Activated naive CD4-positive, alpha-beta T cell treated with anti-CD3 and anti-CD28 coated beads, Interleukin-2, amount 10 ng/mL, durations not matched to agents 7 days and 5 days (primary cell): Measurements from ENCODE around the gene CLEC1A.

Experiments used
- CTCF ChIA-PET: fragments of 350-600 bp; sonication (Branson Sonifier 250); formaldehyde crosslinking; loops from one replicate; lab custom pipeline; 2021; ENCODE audit warnings: antibody characterized with exemption; lab: Charles Lee
- DNase-seq: peaks from one replicate; pipeline ENCODE4 v3.0.0-alpha.2; 2020
- H3K27ac Mint-ChIP-seq: one replicate; pipeline ENCODE4 v1.8.0; 2021; ENCODE audit warnings: mild to moderate bottlenecking, moderate library complexity, mixed read lengths
- H3K27me3 Mint-ChIP-seq: one replicate; pipeline ENCODE4 v1.8.0; 2021; ENCODE audit warnings: mild to moderate bottlenecking, mixed read lengths
- H3K36me3 Mint-ChIP-seq: one replicate; pipeline ENCODE4 v1.8.0; 2021; ENCODE audit warnings: mixed read lengths
- H3K4me1 Mint-ChIP-seq: one replicate; pipeline ENCODE4 v1.8.0; 2021; ENCODE audit warnings: mixed read lengths
- H3K4me3 Mint-ChIP-seq: one replicate; pipeline ENCODE4 v1.8.0; 2021; ENCODE audit warnings: mild to moderate bottlenecking, moderate library complexity, mixed read lengths
- H3K9me3 Mint-ChIP-seq: one replicate; pipeline ENCODE4 v1.8.0; 2021; ENCODE audit warnings: mixed read lengths

The CLEC1A gene

GRCh38 chr12:10088031-10088430 lies 10.8 kb downstream of the CLEC1A start:
- no peak for DNase-seq
- peaks cover 6% of the 10 kb centered on the region for H3K9me3 Mint-ChIP-seq
- H3K4me1 Mint-ChIP-seq: no peaks in the 10 kb centered on the region
- CTCF ChIA-PET: no interaction called here
- no peaks in the 10 kb centered on the region for H3K36me3 Mint-ChIP-seq
- peaks cover 6% of the 10 kb centered on the region for H3K27me3 Mint-ChIP-seq
- no peak overlapping the region for H3K4me3 Mint-ChIP-seq
- H3K27ac Mint-ChIP-seq: no peak overlapping the region

- H3K27ac Mint-ChIP-seq: no peak overlapping the region
- CTCF ChIA-PET: no interaction called here
- peaks cover 6% of the 10 kb centered on the region for H3K9me3 Mint-ChIP-seq
- H3K4me3 Mint-ChIP-seq: no peak overlapping the region
- DNase-seq: no peak
- H3K27me3 Mint-ChIP-seq: peaks cover 6% of the 10 kb centered on the region
- H3K36me3 Mint-ChIP-seq: no peaks in the 10 kb centered on the region
- H3K4me1 Mint-ChIP-seq: no peaks in the 10 kb centered on the region
Measured at GRCh38 chr12:10086387-10086786, 12.4 kb downstream of the CLEC1A start.

- Mint-ChIP-seq H3K27me3 (peaks cover 6% of the 10 kb centered on the region), H3K4me3 (no peak overlapping the region), H3K9me3 (peaks cover 6% of the 10 kb centered on the region), H3K4me1 (no peaks in the 10 kb centered on the region), H3K36me3 (no peaks in the 10 kb centered on the region), H3K27ac (no peak overlapping the region)
- CTCF ChIA-PET: no interaction called here
- no peak for DNase-seq
Measured at GRCh38 chr12:10084733-10085132, 14.1 kb downstream of the CLEC1A start.

- Mint-ChIP-seq H3K27me3 (no peaks in the 10 kb centered on the region), H3K9me3 (peaks cover 6% of the 10 kb centered on the region), H3K27ac (no peak overlapping the region), H3K36me3 (no peaks in the 10 kb centered on the region), H3K4me3 (no peak overlapping the region), H3K4me1 (no peaks in the 10 kb centered on the region)
- no peak for DNase-seq
- CTCF ChIA-PET: no interaction called here
Measured at GRCh38 chr12:10082117-10082874, 16.5 kb downstream of the CLEC1A start.

GRCh38 chr12:10075451-10075850 lies 23.3 kb downstream of the CLEC1A start:
- Mint-ChIP-seq H3K9me3 (no peaks in the 10 kb centered on the region), H3K27me3 (peaks cover 3% of the 10 kb centered on the region), H3K36me3 (no peaks in the 10 kb centered on the region), H3K27ac (no peak overlapping the region), H3K4me1 (no peaks in the 10 kb centered on the region), H3K4me3 (no peak overlapping the region)
- no peak for DNase-seq
- CTCF ChIA-PET: no interaction called here

GRCh38 chr12:10073261-10073660 lies 25.5 kb downstream of the CLEC1A start:
- CTCF ChIA-PET: no interaction called here
- Mint-ChIP-seq H3K27ac (no peak overlapping the region), H3K36me3 (no peaks in the 10 kb centered on the region), H3K9me3 (no peaks in the 10 kb centered on the region), H3K27me3 (peaks cover 8% of the 10 kb centered on the region), H3K4me1 (no peaks in the 10 kb centered on the region), H3K4me3 (no peak overlapping the region)
- no peak for DNase-seq

GRCh38 chr12:10072131-10072530 lies 26.7 kb downstream of the CLEC1A start:
- Mint-ChIP-seq H3K4me1 (no peaks in the 10 kb centered on the region), H3K27ac (no peak overlapping the region)
- CTCF ChIA-PET: no interaction called here

GRCh38 chr12:10070380-10070779 lies 28.4 kb downstream of the CLEC1A start:
- no peak overlapping the region for H3K27ac Mint-ChIP-seq
- peaks cover under 1% of the 10 kb centered on the region for H3K4me1 Mint-ChIP-seq
- peaks cover 14% of the 10 kb centered on the region for H3K27me3 Mint-ChIP-seq
- H3K4me3 Mint-ChIP-seq: no peak overlapping the region
- DNase-seq: no peak
- H3K36me3 Mint-ChIP-seq: no peaks in the 10 kb centered on the region
- H3K9me3 Mint-ChIP-seq: no peaks in the 10 kb centered on the region
- CTCF ChIA-PET: no interaction called here

More at GRCh38 chr12:10072131-10072530, 26.7 kb downstream of the CLEC1A start:
- no peak for DNase-seq
- Mint-ChIP-seq H3K36me3 (no peaks in the 10 kb centered on the region), H3K4me3 (no peak overlapping the region), H3K9me3 (no peaks in the 10 kb centered on the region), H3K27me3 (peaks cover 14% of the 10 kb centered on the region)

- Mint-ChIP-seq H3K27ac (no peak overlapping the region), H3K27me3 (peaks cover 11% of the 10 kb centered on the region), H3K36me3 (no peaks in the 10 kb centered on the region), H3K9me3 (no peaks in the 10 kb centered on the region), H3K4me1 (peaks cover 5% of the 10 kb centered on the region), H3K4me3 (no peak overlapping the region)
- no peak for DNase-seq
- CTCF ChIA-PET: no interaction called here
Measured at GRCh38 chr12:10069976-10070375, 28.8 kb downstream of the CLEC1A start.

GRCh38 chr12:10069099-10069498 lies 29.7 kb downstream of the CLEC1A start:
- Mint-ChIP-seq H3K36me3 (no peaks in the 10 kb centered on the region), H3K27me3 (peaks cover 11% of the 10 kb centered on the region), H3K4me3 (no peak overlapping the region), H3K9me3 (no peaks in the 10 kb centered on the region), H3K4me1 (peaks cover 6% of the 10 kb centered on the region), H3K27ac (no peak overlapping the region)
- CTCF ChIA-PET: no interaction called here
- no peak for DNase-seq

- DNase-seq: no peak
- Mint-ChIP-seq H3K27ac (no peak overlapping the region), H3K36me3 (no peaks in the 10 kb centered on the region), H3K4me1 (peaks cover 6% of the 10 kb centered on the region), H3K9me3 (no peaks in the 10 kb centered on the region), H3K4me3 (no peak overlapping the region), H3K27me3 (peaks cover 11% of the 10 kb centered on the region)
- CTCF ChIA-PET: no interaction called here
Measured at GRCh38 chr12:10068644-10069043, 30.1 kb downstream of the CLEC1A start.

GRCh38 chr12:10067942-10068341 lies 30.8 kb downstream of the CLEC1A start:
- CTCF ChIA-PET: no interaction called here
- DNase-seq: no peak

GRCh38 chr12:10067264-10067663 lies 31.5 kb downstream of the CLEC1A start:
- Mint-ChIP-seq H3K4me1 (peaks cover 6% of the 10 kb centered on the region), H3K9me3 (no peaks in the 10 kb centered on the region), H3K36me3 (no peaks in the 10 kb centered on the region), H3K27ac (no peak overlapping the region), H3K27me3 (peaks cover 11% of the 10 kb centered on the region), H3K4me3 (no peak overlapping the region)
- no peak for DNase-seq
- CTCF ChIA-PET: no interaction called here

More at GRCh38 chr12:10067942-10068341, 30.8 kb downstream of the CLEC1A start:
- H3K27me3 Mint-ChIP-seq: peaks cover 11% of the 10 kb centered on the region
- no peak overlapping the region for H3K4me3 Mint-ChIP-seq
- no peaks in the 10 kb centered on the region for H3K36me3 Mint-ChIP-seq
- peaks cover 6% of the 10 kb centered on the region for H3K4me1 Mint-ChIP-seq
- H3K27ac Mint-ChIP-seq: no peak overlapping the region
- no peaks in the 10 kb centered on the region for H3K9me3 Mint-ChIP-seq

GRCh38 chr12:10065241-10065640 lies 33.5 kb downstream of the CLEC1A start:
- Mint-ChIP-seq H3K9me3 (no peaks in the 10 kb centered on the region), H3K4me1 (peaks cover 6% of the 10 kb centered on the region), H3K4me3 (no peak overlapping the region), H3K36me3 (no peaks in the 10 kb centered on the region), H3K27me3 (peaks cover 11% of the 10 kb centered on the region), H3K27ac (no peak overlapping the region)
- DNase-seq: no peak
- CTCF ChIA-PET: interaction anchor here (1.0 kb wide), 1 partner anchor 125 kb away, joined by 3 read pairs; no protein-coding TSS in a partner anchor

GRCh38 chr12:10058387-10058786 lies 40.4 kb downstream of the CLEC1A start:
- no peaks in the 10 kb centered on the region for H3K4me1 Mint-ChIP-seq
- no peak overlapping the region for H3K4me3 Mint-ChIP-seq
- no peak for DNase-seq
- H3K36me3 Mint-ChIP-seq: no peaks in the 10 kb centered on the region
- no peaks in the 10 kb centered on the region for H3K9me3 Mint-ChIP-seq
- H3K27me3 Mint-ChIP-seq: no peaks in the 10 kb centered on the region
- H3K27ac Mint-ChIP-seq: no peak overlapping the region
- CTCF ChIA-PET: no interaction called here
